Esophagus muscularis mucosa (tissue), 4 donors: Measurements from ENCODE around the gene ZC3H18. TPM values are rescaled to one million over a fixed set of nuclear protein-coding genes. Genes with fewer than 3 reads are reported as not detected.

Experiments
- DNase-seq: peaks from one replicate; pipeline ENCODE4 v3.0.0-alpha.2; 2017; ENCODE audit errors: extremely low spot score
- H3K27ac ChIP-seq, 4 donors: fragments of 200-600 bp; sonication (generic); replicated peaks in 1 of 4; 1 replicate in 3 of 4; 2 replicates in 1 of 4; pipeline ENCODE4 v1.5.1; 2016 to 2019; ENCODE audit warnings: mild to moderate bottlenecking in 1 of 4
- H3K27me3 ChIP-seq, 4 donors: fragments of 200-600 bp; sonication (generic); one replicate each; pipeline versions ENCODE4 v1.5.1 to v1.6.0; 2016 to 2019
- H3K36me3 ChIP-seq, 4 donors: fragments of 200-600 bp; sonication (generic); one replicate each; pipeline ENCODE4 v1.5.1; 2016 to 2019
- H3K4me1 ChIP-seq, 4 donors: fragments of 200-600 bp; sonication (generic); one replicate each; pipeline ENCODE4 v1.5.1; 2016 to 2019
- H3K4me3 ChIP-seq, 4 donors: fragments of 200-600 bp; sonication (generic); 1 replicate in 2 of 4; 2 replicates in 2 of 4; pipeline ENCODE4 v1.5.1; 2016 to 2019; ENCODE audit warnings: mild to moderate bottlenecking in 4 of 4, moderate library complexity in 1 of 4
- H3K9me3 ChIP-seq, 4 donors: fragments of 200-600 bp; sonication (generic); 1 replicate in 3 of 4; 2 replicates in 1 of 4; pipeline ENCODE4 v1.5.1; 2016 to 2019
- EP300 ChIP-seq: sonication (generic); formaldehyde crosslinking; IDR thresholded peaks from one replicate; pipeline ENCODE4 v1.6.1; 2017; ENCODE audit warnings: antibody characterized with exemption
- POLR2A ChIP-seq: fragments of 450-650 bp; IDR thresholded peaks from one replicate; pipeline ENCODE4 v1.6.1; 2017; ENCODE audit warnings: antibody characterized with exemption, moderate library complexity, mild to moderate bottlenecking, low read depth
- POLR2AphosphoS5 ChIP-seq, 2 donors: sonication (generic); formaldehyde crosslinking; IDR thresholded peaks; one replicate each; pipeline ENCODE4 v1.6.1; 2017; ENCODE audit warnings: antibody characterized with exemption in 2 of 2
- WGBS: methylation state at CpG from one replicate; pipeline ENCODE4 v1.1.5; 2018; 5-methylcytosine and 5-hydroxymethylcytosine counted together
- intact Hi-C: fragments of 100-400 bp; cut with DNase I; formaldehyde crosslinking; loops from one replicate; pipeline ENCODE4 v1.15.1; 2023
- total RNA-seq, 4 donors: library from RNA; depleted of rRNA; stranded (reverse); fragments of >200 nt; gene quantifications; one replicate each; pipeline versions ENCODE4 v1.1.0 to v1.2.1, GENCODE V29; 2016
- TF ChIP-seq, protein P1 (sequence below), 3 experiments: fragments of 200-600 bp in 2 of 3; fragments of 450-650 bp in 1 of 3; sonication (generic) in 2 of 3; IDR thresholded peaks; one replicate each; pipeline ENCODE4 v1.5.1; 2017 to 2019; ENCODE audit warnings: antibody characterized with exemption in 3 of 3, mild to moderate bottlenecking in 2 of 3, moderate library complexity in 1 of 3

Gene ZC3H18
- total RNA-seq, 4 donors from 2014 or later, result 15.9 to 29.1 (median 26.6) TPM

DNA sequence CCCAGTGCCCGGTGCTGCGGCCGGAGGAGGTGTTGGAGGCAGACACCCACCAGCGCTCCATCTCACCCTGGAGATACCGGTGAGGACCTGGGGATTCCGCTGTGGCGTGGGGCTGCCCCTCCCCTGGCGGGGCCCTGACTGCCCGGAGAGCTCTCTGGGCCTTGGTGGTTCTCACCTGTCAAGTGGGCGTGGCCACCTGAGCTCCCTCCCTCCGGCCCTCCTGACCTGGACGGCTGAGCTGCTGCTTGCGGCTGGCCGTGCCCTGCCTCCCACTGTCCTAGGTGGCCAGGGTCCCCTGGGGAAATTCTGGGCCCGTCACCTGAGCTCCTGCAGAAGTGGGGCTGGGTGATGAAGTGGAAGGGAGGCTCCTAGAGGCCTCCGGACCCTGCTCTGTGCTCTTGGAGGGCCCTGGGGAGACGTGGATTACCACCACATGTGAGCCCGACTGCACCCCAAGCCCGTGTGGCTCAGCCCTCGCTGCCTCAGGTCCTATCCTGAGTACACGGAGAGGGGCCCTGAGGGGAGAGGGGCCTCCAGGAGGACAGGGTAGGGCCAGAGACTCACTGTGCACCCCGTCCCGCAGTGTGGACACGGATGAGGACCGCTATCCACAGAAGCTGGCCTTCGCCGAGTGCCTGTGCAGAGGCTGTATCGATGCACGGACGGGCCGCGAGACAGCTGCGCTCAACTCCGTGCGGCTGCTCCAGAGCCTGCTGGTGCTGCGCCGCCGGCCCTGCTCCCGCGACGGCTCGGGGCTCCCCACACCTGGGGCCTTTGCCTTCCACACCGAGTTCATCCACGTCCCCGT, 69.2 kb downstream of the ZC3H18 start:
- Histone ChIP-seq H3K4me3 (no peak overlapping the region), H3K4me1 (peaks cover 7 to 23% (median 8%) of the 10 kb centered on the region in 4 donors), H3K9me3 (no peaks in the 10 kb centered on the region), H3K27me3 (peaks cover 0 to 70% (median 24%) of the 10 kb centered on the region in 4 donors), H3K36me3 (peaks cover 0 to 8% (median 0%) of the 10 kb centered on the region in 4 donors), H3K27ac (no peak overlapping the region)
- 38% methylated on average over 3 of the region's 45 CpGs for whole genome bisulfite sequencing
- intact Hi-C loops, result no loop called here
- DNase-seq, result no peak
- TF ChIP-seq EP300, result no peak
- TF ChIP-seq, protein P1, sequence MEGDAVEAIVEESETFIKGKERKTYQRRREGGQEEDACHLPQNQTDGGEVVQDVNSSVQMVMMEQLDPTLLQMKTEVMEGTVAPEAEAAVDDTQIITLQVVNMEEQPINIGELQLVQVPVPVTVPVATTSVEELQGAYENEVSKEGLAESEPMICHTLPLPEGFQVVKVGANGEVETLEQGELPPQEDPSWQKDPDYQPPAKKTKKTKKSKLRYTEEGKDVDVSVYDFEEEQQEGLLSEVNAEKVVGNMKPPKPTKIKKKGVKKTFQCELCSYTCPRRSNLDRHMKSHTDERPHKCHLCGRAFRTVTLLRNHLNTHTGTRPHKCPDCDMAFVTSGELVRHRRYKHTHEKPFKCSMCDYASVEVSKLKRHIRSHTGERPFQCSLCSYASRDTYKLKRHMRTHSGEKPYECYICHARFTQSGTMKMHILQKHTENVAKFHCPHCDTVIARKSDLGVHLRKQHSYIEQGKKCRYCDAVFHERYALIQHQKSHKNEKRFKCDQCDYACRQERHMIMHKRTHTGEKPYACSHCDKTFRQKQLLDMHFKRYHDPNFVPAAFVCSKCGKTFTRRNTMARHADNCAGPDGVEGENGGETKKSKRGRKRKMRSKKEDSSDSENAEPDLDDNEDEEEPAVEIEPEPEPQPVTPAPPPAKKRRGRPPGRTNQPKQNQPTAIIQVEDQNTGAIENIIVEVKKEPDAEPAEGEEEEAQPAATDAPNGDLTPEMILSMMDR (IDR thresholded peaks at IDR 0.05), result no peak
- TF ChIP-seq POLR2A, result no peak
- no peak for TF ChIP-seq POLR2AphosphoS5 (IDR thresholded peaks at IDR 0.05)

DNA sequence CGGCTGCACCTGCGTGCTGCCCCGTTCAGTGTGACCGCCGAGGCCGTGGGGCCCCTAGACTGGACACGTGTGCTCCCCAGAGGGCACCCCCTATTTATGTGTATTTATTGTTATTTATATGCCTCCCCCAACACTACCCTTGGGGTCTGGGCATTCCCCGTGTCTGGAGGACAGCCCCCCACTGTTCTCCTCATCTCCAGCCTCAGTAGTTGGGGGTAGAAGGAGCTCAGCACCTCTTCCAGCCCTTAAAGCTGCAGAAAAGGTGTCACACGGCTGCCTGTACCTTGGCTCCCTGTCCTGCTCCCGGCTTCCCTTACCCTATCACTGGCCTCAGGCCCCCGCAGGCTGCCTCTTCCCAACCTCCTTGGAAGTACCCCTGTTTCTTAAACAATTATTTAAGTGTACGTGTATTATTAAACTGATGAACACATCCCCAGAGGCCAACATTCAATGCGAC, 69.9 kb downstream of the ZC3H18 start:
- no peak overlapping the region for H3K27ac ChIP-seq
- no peak for DNase-seq
- peaks cover 0 to 8% (median 0%) of the 10 kb centered on the region in 4 donors for H3K36me3 ChIP-seq
- no peak overlapping the region for H3K4me3 ChIP-seq
- peaks cover 0 to 64% (median 24%) of the 10 kb centered on the region in 4 donors for H3K27me3 ChIP-seq
- peaks cover under 1 to 17% (median 1%) of the 10 kb centered on the region in 4 donors for H3K4me1 ChIP-seq
- no peak for TF ChIP-seq POLR2AphosphoS5 (IDR thresholded peaks at IDR 0.05)
- TF ChIP-seq, protein P1 (IDR thresholded peaks at IDR 0.05), result no peak
- no peak for TF ChIP-seq POLR2A
- no peak for TF ChIP-seq EP300
- H3K9me3 ChIP-seq, result no peaks in the 10 kb centered on the region
- intact Hi-C loops, result no loop called here
- 47% methylated on average over 13 of the region's 13 CpGs for WGBS

DNA sequence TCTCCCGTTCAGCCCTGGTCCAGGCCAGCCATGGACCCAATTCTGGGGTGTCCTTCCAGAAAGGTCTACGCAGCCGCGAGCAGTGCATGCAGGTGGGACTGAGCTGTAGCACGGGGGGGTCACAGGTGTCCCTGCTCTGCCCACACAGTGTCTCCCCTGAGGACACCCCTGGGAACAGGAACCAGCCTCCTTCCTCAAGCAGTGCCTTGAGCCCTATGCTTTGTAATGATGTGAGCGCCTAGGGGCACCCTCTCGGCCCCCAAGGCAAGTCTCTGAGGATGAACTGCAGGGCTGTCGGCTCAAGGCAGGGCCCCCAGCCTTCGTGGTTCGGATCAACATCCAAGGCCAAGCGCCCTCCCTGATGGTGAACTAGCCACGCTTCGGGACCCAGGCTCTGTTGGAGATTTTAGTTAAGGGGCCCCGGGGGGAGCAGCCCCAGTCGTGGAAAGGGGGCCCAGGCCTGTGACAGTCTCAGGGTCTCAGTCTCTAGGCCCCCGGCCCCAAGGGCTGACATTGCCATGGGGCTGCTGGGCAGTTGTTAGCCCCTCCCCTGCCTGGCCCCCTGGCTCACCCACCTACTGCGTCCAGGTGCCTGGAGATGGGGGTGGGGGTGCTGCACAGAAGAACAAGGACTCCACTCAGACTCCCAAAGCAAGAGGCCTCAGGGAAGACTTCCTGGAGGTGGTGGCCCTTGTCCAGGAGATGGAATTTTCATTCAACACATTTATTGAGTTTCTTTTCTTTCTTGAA, 70.5 kb downstream of the ZC3H18 start:
- 62% methylated on average over 10 of the region's 17 CpGs for WGBS

DNA sequence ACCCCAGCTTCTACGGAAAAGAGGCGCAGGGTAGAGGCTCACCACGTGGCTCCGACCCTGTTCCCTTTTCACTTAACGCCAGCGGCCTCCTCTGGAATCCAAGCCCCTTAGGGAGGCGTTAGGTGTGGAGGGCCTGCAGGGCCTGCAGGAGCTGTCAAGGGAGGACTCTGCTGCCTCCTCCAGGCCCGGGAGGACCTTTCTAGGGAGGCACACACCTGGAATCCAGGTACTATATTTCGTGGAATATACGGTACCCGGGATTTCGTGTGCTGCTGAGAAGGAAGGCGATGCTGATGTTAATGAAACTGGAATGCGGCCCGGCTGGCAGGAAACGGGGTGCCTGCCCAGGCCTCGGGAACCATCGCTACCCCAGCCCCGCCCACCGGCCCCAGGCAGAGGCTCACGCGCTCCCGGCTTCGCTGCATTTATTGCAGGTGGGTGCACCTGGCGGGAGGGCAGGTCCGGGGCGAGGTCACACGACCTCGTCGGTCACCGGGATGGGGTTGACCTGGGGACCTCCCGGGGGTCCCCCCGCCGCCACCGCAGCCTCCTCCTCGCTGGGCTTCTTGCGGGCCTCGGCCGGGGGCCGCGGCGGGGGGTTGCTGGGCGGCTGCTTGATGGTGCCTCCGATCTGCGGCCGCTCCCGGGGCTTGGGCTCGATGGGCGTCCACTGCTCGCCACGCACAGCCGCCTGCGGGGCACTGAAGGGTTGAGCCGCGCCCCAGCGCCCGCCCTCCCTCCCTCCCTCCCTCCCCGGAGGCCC, 72.9 kb downstream of the ZC3H18 start:
- peaks cover 0 to 13% (median 0%) of the 10 kb centered on the region in 4 donors for H3K4me1 ChIP-seq
- no peaks in the 10 kb centered on the region for H3K9me3 ChIP-seq
- H3K27ac ChIP-seq, result no peak overlapping the region
- peaks cover 0 to 8% (median 0%) of the 10 kb centered on the region in 4 donors for H3K36me3 ChIP-seq
- 87% methylated on average over 35 of the region's 58 CpGs for WGBS
- no peak overlapping the region for H3K4me3 ChIP-seq
- DNase-seq, result no peak
- no peak for TF ChIP-seq POLR2AphosphoS5 (IDR thresholded peaks at IDR 0.05)
- no peak for TF ChIP-seq EP300
- TF ChIP-seq, protein P1 (IDR thresholded peaks at IDR 0.05), result no peak
- no peak for TF ChIP-seq POLR2A
- H3K27me3 ChIP-seq, result peaks cover 0 to 35% (median 22%) of the 10 kb centered on the region in 4 donors
- intact Hi-C loops, result no loop called here

More for the DNA sequence above, 70.5 kb downstream of the ZC3H18 start:
- H3K27ac ChIP-seq, result no peak overlapping the region
- intact Hi-C loops, result no loop called here
- no peak for DNase-seq
- H3K36me3 ChIP-seq, result peaks cover 0 to 8% (median 0%) of the 10 kb centered on the region in 4 donors
- H3K4me3 ChIP-seq, result no peak overlapping the region
- H3K9me3 ChIP-seq, result no peaks in the 10 kb centered on the region
- peaks cover 0 to 13% (median 0%) of the 10 kb centered on the region in 4 donors for H3K4me1 ChIP-seq
- H3K27me3 ChIP-seq, result peaks cover 0 to 58% (median 24%) of the 10 kb centered on the region in 4 donors
- TF ChIP-seq EP300, result no peak
- no peak for TF ChIP-seq POLR2AphosphoS5 (IDR thresholded peaks at IDR 0.05)
- TF ChIP-seq, protein P1 (IDR thresholded peaks at IDR 0.05), result no peak
- no peak for TF ChIP-seq POLR2A
